ENCODE measurements around the gene SLC37A3. TPM values are rescaled to one million over a fixed set of nuclear protein-coding genes. Genes with fewer than 3 reads are reported as not detected.
A peak's percentile ranks its signal among the peaks of the same experiment; 100 is the strongest.
"Not testable (repeated sequence)": the region's sequence is repeated elsewhere in the genome, so short reads cannot be mapped to it uniquely, and the experiment has no call there.

The SLC37A3 gene
- total RNA-seq, 1 donor from 2014 or later, result 169 TPM

DNA sequence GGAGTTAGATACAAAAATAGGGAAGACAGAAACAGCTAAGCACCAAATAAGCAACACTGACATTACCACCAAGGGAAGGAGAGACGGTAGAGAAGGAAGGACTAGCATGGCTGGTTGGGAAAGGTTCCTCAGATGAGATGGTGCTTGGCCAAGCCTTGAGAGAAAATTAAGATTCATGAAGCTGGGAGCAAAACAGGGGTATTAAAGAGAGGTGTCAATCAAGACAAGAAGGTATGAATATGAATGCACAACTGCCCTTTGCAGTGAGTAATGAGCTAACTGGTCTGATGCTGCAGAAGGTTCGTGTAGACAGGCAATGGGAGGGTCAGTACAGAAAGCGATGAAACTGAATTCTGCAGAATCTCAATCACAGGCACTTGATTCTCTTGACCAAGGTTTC, 67.7 kb downstream of the SLC37A3 start:
- intact Hi-C loops (cut with micrococcal nuclease), result no loop called here
- H3K4me3 Mint-ChIP-seq, result no peak overlapping the region
- peaks cover 33% of the 10 kb centered on the region for H3K36me3 Mint-ChIP-seq (ENCODE audit: low read depth)
- H3K27ac Mint-ChIP-seq, result no peak overlapping the region
- no peaks in the 10 kb centered on the region for H3K27me3 Mint-ChIP-seq (ENCODE audit: insufficient read depth)
- DNase-seq (ENCODE audit: low spot score), result no peak
- peaks cover 9% of the 10 kb centered on the region for H3K4me1 Mint-ChIP-seq (ENCODE audit: low read depth)
- H3K9me3 Mint-ChIP-seq, result no peaks in the 10 kb centered on the region

GRCh38 chr7:140330128-140330527, 68.2 kb downstream of the SLC37A3 start:
- H3K27ac Mint-ChIP-seq, result peak overlapping the region; percentile 31
- no peaks in the 10 kb centered on the region for H3K27me3 Mint-ChIP-seq (ENCODE audit: insufficient read depth)

DNA sequence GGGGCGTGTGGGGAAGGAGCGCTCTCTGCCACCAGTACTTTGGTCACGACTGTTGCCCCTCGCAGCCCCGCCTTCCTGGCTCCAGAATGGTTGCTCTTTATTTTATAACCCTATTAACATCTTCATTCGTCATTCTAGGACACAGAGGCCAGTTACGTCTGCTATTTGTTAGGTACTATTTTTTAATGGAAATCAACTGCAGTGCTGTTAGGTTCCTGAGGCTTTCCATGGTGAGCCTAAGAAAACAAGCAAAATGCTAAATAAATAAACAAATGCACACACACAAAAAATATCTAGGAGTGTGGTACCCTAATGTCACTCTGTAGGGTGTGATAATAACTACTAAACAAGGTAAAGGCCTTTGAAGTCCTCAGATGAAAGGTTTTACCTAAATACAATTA, 71.1 kb downstream of the SLC37A3 start:
- no peaks in the 10 kb centered on the region for H3K9me3 Mint-ChIP-seq
- intact Hi-C loops (cut with micrococcal nuclease), result loop anchor here (5.0 kb wide), 1 partner anchor 265 kb away; the partner anchor contains the start of gene PARP12
- H3K4me3 Mint-ChIP-seq, result no peak overlapping the region
- no peak for DNase-seq (ENCODE audit: low spot score)
- H3K27ac Mint-ChIP-seq, result no peak overlapping the region
- no peaks in the 10 kb centered on the region for H3K4me1 Mint-ChIP-seq (ENCODE audit: low read depth)
- H3K36me3 Mint-ChIP-seq (ENCODE audit: low read depth), result peaks cover 14% of the 10 kb centered on the region
- H3K27me3 Mint-ChIP-seq (ENCODE audit: insufficient read depth), result no peaks in the 10 kb centered on the region

More at GRCh38 chr7:140330128-140330527, 68.2 kb downstream of the SLC37A3 start:
- Mint-ChIP-seq H3K36me3 (ENCODE audit: low read depth) (peaks cover 31% of the 10 kb centered on the region), H3K9me3 (no peaks in the 10 kb centered on the region), H3K4me3 (no peak overlapping the region), H3K4me1 (ENCODE audit: low read depth) (peaks cover 8% of the 10 kb centered on the region)
- intact Hi-C loops (cut with micrococcal nuclease), result no loop called here
- no peak for DNase-seq (ENCODE audit: low spot score)

- intact Hi-C loops (cut with micrococcal nuclease), result loop anchor here (1.0 to 5.0 kb wide), 2 partner anchors 151 to 264 kb away; partner anchors contain the start of gene PARP12
- peak; percentile 36 for DNase-seq (ENCODE audit: low spot score)
- Mint-ChIP-seq H3K27me3 (ENCODE audit: insufficient read depth) (no peaks in the 10 kb centered on the region), H3K36me3 (ENCODE audit: low read depth) (peaks cover 7% of the 10 kb centered on the region), H3K4me1 (ENCODE audit: low read depth) (no peaks in the 10 kb centered on the region), H3K9me3 (no peaks in the 10 kb centered on the region), H3K27ac (no peak overlapping the region), H3K4me3 (no peak overlapping the region)
Observed at GRCh38 chr7:140326116-140326928, 72.0 kb downstream of the SLC37A3 start.

- intact Hi-C loops (cut with micrococcal nuclease), result loop anchor here (5.0 kb wide), 1 partner anchor 263 kb away; the partner anchor contains the start of gene PARP12
- H3K36me3 Mint-ChIP-seq (ENCODE audit: low read depth), result peaks cover 2% of the 10 kb centered on the region
- no peaks in the 10 kb centered on the region for H3K27me3 Mint-ChIP-seq (ENCODE audit: insufficient read depth)
- H3K4me1 Mint-ChIP-seq (ENCODE audit: low read depth), result no peaks in the 10 kb centered on the region
- H3K9me3 Mint-ChIP-seq, result no peaks in the 10 kb centered on the region
- H3K4me3 Mint-ChIP-seq, result no peak overlapping the region
- no peak overlapping the region for H3K27ac Mint-ChIP-seq
- DNase-seq (ENCODE audit: low spot score), result no peak
Observed at GRCh38 chr7:140325600-140325999, 72.7 kb downstream of the SLC37A3 start.

DNA sequence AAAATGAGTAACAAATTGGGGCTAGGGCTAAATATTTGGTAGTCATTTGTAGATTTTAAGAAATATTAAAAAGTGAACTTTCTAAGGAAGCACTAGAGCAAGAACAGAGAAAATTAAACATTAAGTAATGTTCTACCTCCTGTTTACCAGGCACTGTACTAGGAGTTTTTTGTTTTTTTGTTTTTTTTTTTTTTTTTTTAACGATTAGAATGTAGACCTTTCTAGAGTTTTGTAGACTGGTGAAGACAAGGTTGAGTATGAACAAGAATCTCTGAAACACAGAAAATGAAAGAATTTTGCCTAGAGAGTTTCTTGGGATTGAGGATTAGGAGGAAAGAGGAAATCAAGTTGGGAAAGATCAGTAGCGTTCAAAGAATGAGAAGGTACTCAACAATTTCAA, 73.6 kb downstream of the SLC37A3 start:
- intact Hi-C loops (cut with micrococcal nuclease), result loop anchor here (5.0 kb wide), 1 partner anchor 262 kb away; the partner anchor contains the start of gene PARP12
- Mint-ChIP-seq H3K27ac (no peak overlapping the region), H3K4me1 (ENCODE audit: low read depth) (no peaks in the 10 kb centered on the region), H3K4me3 (no peak overlapping the region), H3K27me3 (ENCODE audit: insufficient read depth) (no peaks in the 10 kb centered on the region), H3K36me3 (ENCODE audit: low read depth) (no peaks in the 10 kb centered on the region), H3K9me3 (no peaks in the 10 kb centered on the region)
- no peak for DNase-seq (ENCODE audit: low spot score)

GRCh38 chr7:140322759-140323158, 75.6 kb downstream of the SLC37A3 start:
- no peak for DNase-seq (ENCODE audit: low spot score)
- intact Hi-C loops (cut with micrococcal nuclease), result no loop called here

DNA sequence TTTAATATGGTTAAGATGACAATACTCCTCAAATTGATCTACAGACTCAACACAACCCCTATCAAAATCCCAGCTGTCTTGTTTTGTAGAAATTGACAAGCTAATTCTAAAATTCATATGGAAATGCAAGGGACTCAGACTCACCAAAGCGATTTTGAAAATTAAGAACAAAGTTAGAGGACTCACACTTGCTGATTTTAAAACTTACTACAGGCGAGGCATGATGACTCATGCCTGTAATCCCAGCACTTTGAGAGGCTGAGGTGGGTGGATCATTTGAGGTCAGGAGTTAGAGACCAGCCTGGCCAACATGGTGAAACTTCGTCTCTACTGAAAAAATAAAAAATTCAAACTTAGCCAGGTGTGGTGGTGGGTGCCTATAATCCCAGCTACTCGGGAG, 78.3 kb downstream of the SLC37A3 start:
- H3K4me1 Mint-ChIP-seq (ENCODE audit: low read depth), result peaks cover 36% of the 10 kb centered on the region
- H3K4me3 Mint-ChIP-seq; intact Hi-C loops (cut with micrococcal nuclease); H3K9me3 Mint-ChIP-seq; DNase-seq (ENCODE audit: low spot score); H3K36me3 Mint-ChIP-seq (ENCODE audit: low read depth); H3K27ac Mint-ChIP-seq; H3K27me3 Mint-ChIP-seq (ENCODE audit: insufficient read depth): not testable (repeated sequence)

More at GRCh38 chr7:140322759-140323158, 75.6 kb downstream of the SLC37A3 start:
- peaks cover 2% of the 10 kb centered on the region for H3K36me3 Mint-ChIP-seq (ENCODE audit: low read depth)
- no peak overlapping the region for H3K27ac Mint-ChIP-seq
- peaks cover 12% of the 10 kb centered on the region for H3K4me1 Mint-ChIP-seq (ENCODE audit: low read depth)
- H3K27me3 Mint-ChIP-seq (ENCODE audit: insufficient read depth), result no peaks in the 10 kb centered on the region
- no peak overlapping the region for H3K4me3 Mint-ChIP-seq
- H3K9me3 Mint-ChIP-seq, result no peaks in the 10 kb centered on the region

GRCh38 chr7:140317999-140318398, 80.3 kb downstream of the SLC37A3 start:
- DNase-seq (ENCODE audit: low spot score), result no peak
- peaks cover 43% of the 10 kb centered on the region for H3K4me1 Mint-ChIP-seq (ENCODE audit: low read depth)
- no peak overlapping the region for H3K27ac Mint-ChIP-seq
- intact Hi-C loops (cut with micrococcal nuclease), result loop anchor here (2.0 kb wide), 1 partner anchor 65 kb away; no protein-coding TSS in a partner anchor
- H3K9me3 Mint-ChIP-seq, result peaks cover 2% of the 10 kb centered on the region
- no peaks in the 10 kb centered on the region for H3K27me3 Mint-ChIP-seq (ENCODE audit: insufficient read depth)
- no peak overlapping the region for H3K4me3 Mint-ChIP-seq
- peaks cover 10% of the 10 kb centered on the region for H3K36me3 Mint-ChIP-seq (ENCODE audit: low read depth)

GRCh38 chr7:140317597-140317996, 80.7 kb downstream of the SLC37A3 start:
- Mint-ChIP-seq H3K27ac (peak overlapping the region; percentile 15), H3K36me3 (ENCODE audit: low read depth) (peaks cover 14% of the 10 kb centered on the region), H3K4me3 (no peak overlapping the region), H3K27me3 (ENCODE audit: insufficient read depth) (no peaks in the 10 kb centered on the region), H3K9me3 (peaks cover 6% of the 10 kb centered on the region), H3K4me1 (ENCODE audit: low read depth) (peaks cover 47% of the 10 kb centered on the region)
- intact Hi-C loops (cut with micrococcal nuclease), result loop anchor here (2.0 kb wide), 1 partner anchor 65 kb away; no protein-coding TSS in a partner anchor
- DNase-seq (ENCODE audit: low spot score), result no peak

- Mint-ChIP-seq H3K27me3 (ENCODE audit: insufficient read depth) (no peaks in the 10 kb centered on the region), H3K36me3 (ENCODE audit: low read depth) (peaks cover 25% of the 10 kb centered on the region), H3K4me1 (ENCODE audit: low read depth) (peaks cover 53% of the 10 kb centered on the region), H3K9me3 (peaks cover 18% of the 10 kb centered on the region), H3K27ac (peak overlapping the region; percentile 35), H3K4me3 (no peak overlapping the region)
- no peak for DNase-seq (ENCODE audit: low spot score)
- intact Hi-C loops (cut with micrococcal nuclease), result loop anchor here (2.0 kb wide), 1 partner anchor 63 kb away; no protein-coding TSS in a partner anchor
Observed at GRCh38 chr7:140316165-140316661, 82.1 kb downstream of the SLC37A3 start.

DNA sequence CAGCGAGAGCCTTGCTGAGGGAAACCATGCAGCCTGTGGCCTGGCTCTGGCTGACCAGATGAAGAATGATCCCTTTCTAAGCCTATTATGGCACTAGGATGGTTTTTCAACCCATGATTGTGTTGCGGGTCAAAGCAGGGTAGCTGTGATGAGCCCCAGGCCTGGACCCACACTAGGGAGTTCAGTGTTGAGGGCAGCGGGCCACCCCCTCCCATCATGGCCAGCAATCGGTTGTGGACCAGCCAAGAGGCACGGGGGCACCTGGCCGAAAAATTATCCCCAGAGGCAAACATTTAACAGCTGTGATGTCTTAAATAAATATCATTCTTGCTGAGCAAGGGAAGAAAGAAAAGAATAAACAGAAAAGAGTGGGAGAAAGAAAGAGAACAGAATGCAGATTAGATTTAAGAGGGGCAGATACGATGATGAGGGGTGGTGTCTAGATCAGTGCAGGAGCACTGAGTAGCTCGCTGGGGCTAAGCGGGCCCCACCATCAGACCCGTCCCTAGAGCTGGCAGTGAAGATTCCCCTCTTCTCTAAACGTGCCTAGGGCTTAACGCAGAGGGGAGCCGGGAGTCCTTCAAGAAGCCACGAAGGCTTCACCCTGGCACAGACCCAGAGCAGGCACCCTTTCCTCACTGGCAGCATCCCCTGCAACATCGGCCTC, 82.7 kb downstream of the SLC37A3 start:
- Mint-ChIP-seq H3K36me3 (ENCODE audit: low read depth) (peaks cover 25% of the 10 kb centered on the region), H3K4me1 (ENCODE audit: low read depth) (peaks cover 56% of the 10 kb centered on the region), H3K4me3 (no peak overlapping the region), H3K9me3 (peaks cover 18% of the 10 kb centered on the region), H3K27me3 (ENCODE audit: insufficient read depth) (no peaks in the 10 kb centered on the region), H3K27ac (no peak overlapping the region)
- DNase-seq (ENCODE audit: low spot score), result no peak
- intact Hi-C loops (cut with micrococcal nuclease), result loop anchor here (2.0 kb wide), 1 partner anchor 63 kb away; no protein-coding TSS in a partner anchor
